Middle frontal gyrus (tissue), 1 donor: ENCODE measurements around the gene EPHA7.

Experiments
- DNase-seq: peaks from one replicate; pipeline ENCODE4 v3.0.0-alpha.2; 2015; ENCODE audit warnings: low spot score; ENCODE audit errors: extremely low spot score

The EPHA7 gene

GRCh38 chr6:93248631-93249030 is 170.7 kb downstream of the EPHA7 start:
- DNase-seq = no peak

- no peak for DNase-seq
Observed at GRCh38 chr6:93243231-93243778, 176.1 kb downstream of the EPHA7 start.

- DNase-seq = no peak
Observed at GRCh38 chr6:93242049-93242448, 177.3 kb downstream of the EPHA7 start.

GRCh38 chr6:93238632-93239031 is 180.7 kb downstream of the EPHA7 start:
- DNase-seq = no peak

GRCh38 chr6:93235775-93236174 is 183.6 kb downstream of the EPHA7 start:
- DNase-seq = no peak

- DNase-seq = no peak
Observed at GRCh38 chr6:93226822-93227221, 192.5 kb downstream of the EPHA7 start.

GRCh38 chr6:93222071-93222851 is 197.1 kb downstream of the EPHA7 start:
- DNase-seq = no peak

GRCh38 chr6:93219447-93219846 is 199.9 kb downstream of the EPHA7 start:
- no peak for DNase-seq

- DNase-seq = no peak
Observed at GRCh38 chr6:93218096-93218495, 201.3 kb downstream of the EPHA7 start.

- DNase-seq = no peak
Observed at GRCh38 chr6:93213028-93213427, 206.3 kb downstream of the EPHA7 start.

GRCh38 chr6:93210908-93211307 is 208.5 kb downstream of the EPHA7 start:
- DNase-seq = no peak

GRCh38 chr6:93209358-93209757 is 210.0 kb downstream of the EPHA7 start:
- no peak for DNase-seq

- DNase-seq = no peak
Observed at GRCh38 chr6:93196406-93196970, 222.9 kb downstream of the EPHA7 start.

- no peak for DNase-seq
Observed at GRCh38 chr6:93194480-93194879, 224.9 kb downstream of the EPHA7 start.

- no peak for DNase-seq
Observed at GRCh38 chr6:93193868-93194267, 225.5 kb downstream of the EPHA7 start.
